ENCODE measurements around the gene MYBPC2. TPM values are rescaled to one million over a fixed set of nuclear protein-coding genes. Genes with fewer than 3 reads are reported as not detected.
A peak's percentile ranks its signal among the peaks of the same experiment; 100 is the strongest.

MYBPC2 gene
- total RNA-seq, 1 donor from 2014 or later = not detected

GRCh38 chr19:50498219-50499056, 65.7 kb downstream of the MYBPC2 start:
- no peaks in the 10 kb centered on the region for H3K27me3 ChIP-seq (ENCODE audit: low read depth)
- H3K36me3 ChIP-seq = no peaks in the 10 kb centered on the region
- intact Hi-C loops (cut with micrococcal nuclease) = no loop called here
- DNase-seq = no peak
- H3K4me1 ChIP-seq = peaks cover 8% of the 10 kb centered on the region
- peak overlapping the region; percentile 51 for H3K4me3 ChIP-seq
- no peaks in the 10 kb centered on the region for H3K9me3 ChIP-seq (replicated peaks)
- no peak for TF ChIP-seq CTCF (IDR thresholded peaks at IDR 0.05; ENCODE audit: borderline replicate concordance)
- peak overlapping the region; percentile 68 for H3K27ac ChIP-seq (replicated peaks)

DNA sequence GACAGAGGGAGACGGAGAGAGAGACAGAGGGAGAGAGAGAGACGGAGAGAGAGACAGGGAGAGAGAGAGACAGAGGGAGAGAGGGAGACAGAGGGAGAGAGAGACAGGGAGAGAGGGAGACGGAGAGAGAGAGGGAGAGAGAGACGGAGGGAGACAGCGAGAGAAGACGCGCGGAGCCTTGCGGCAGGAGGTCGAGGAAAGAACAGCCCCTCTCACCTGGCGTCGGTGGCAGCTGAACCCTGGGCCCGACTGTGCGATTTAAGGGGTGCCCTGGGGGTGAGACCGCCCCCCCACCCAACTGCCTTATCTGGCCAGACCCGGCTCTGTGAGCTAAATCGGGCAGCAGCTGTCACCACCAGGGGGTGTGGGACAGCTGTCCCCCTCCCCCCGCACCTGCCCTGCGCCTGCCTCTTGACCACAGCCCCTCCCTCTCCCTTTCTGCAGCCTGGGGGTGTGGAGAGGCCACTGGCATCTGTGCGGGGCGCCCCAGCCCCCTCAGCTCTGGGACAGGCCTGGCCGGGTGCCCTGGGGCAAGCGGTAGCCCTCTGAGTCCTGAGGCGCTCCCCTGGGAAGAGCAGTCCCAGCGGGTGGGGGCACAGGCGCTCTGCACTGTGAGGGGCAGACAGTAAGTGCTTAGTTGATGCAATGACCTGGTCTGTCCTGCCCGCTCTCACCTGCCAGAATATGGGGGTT, 67.5 kb downstream of the MYBPC2 start:
- Histone ChIP-seq H3K27ac (replicated peaks) (peak overlapping the region; percentile 98), H3K27me3 (ENCODE audit: low read depth) (no peaks in the 10 kb centered on the region), H3K9me3 (replicated peaks) (no peaks in the 10 kb centered on the region), H3K4me3 (peak overlapping the region; percentile 70), H3K4me1 (peaks cover 8% of the 10 kb centered on the region), H3K36me3 (no peaks in the 10 kb centered on the region)
- intact Hi-C loops (cut with micrococcal nuclease) = no loop called here
- peak; percentile 83 for DNase-seq
- TF ChIP-seq CTCF (IDR thresholded peaks at IDR 0.05; ENCODE audit: borderline replicate concordance) = no peak

GRCh38 chr19:50500753-50501151, 68.1 kb downstream of the MYBPC2 start:
- DNase-seq = peak; percentile 86

GRCh38 chr19:50501186-50501567, 68.5 kb downstream of the MYBPC2 start:
- DNase-seq = no peak
- Histone ChIP-seq H3K4me3 (peak overlapping the region; percentile 70), H3K27me3 (ENCODE audit: low read depth) (no peaks in the 10 kb centered on the region), H3K27ac (replicated peaks) (peak overlapping the region; percentile 98), H3K9me3 (replicated peaks) (no peaks in the 10 kb centered on the region), H3K36me3 (peaks cover 5% of the 10 kb centered on the region), H3K4me1 (peaks cover 8% of the 10 kb centered on the region)
- intact Hi-C loops (cut with micrococcal nuclease) = no loop called here
- no peak for TF ChIP-seq CTCF (IDR thresholded peaks at IDR 0.05; ENCODE audit: borderline replicate concordance)

More at GRCh38 chr19:50500753-50501151, 68.1 kb downstream of the MYBPC2 start:
- no peak for TF ChIP-seq CTCF (IDR thresholded peaks at IDR 0.05; ENCODE audit: borderline replicate concordance)
- Histone ChIP-seq H3K4me3 (peak overlapping the region; percentile 70), H3K27ac (replicated peaks) (peak overlapping the region; percentile 98), H3K27me3 (ENCODE audit: low read depth) (no peaks in the 10 kb centered on the region), H3K36me3 (peaks cover under 1% of the 10 kb centered on the region), H3K9me3 (replicated peaks) (no peaks in the 10 kb centered on the region), H3K4me1 (peaks cover 8% of the 10 kb centered on the region)
- intact Hi-C loops (cut with micrococcal nuclease) = no loop called here

GRCh38 chr19:50501568-50502475, 69.1 kb downstream of the MYBPC2 start:
- peak overlapping the region; percentile 70 for H3K4me3 ChIP-seq
- intact Hi-C loops (cut with micrococcal nuclease) = no loop called here

More at GRCh38 chr19:50501568-50502475, 69.1 kb downstream of the MYBPC2 start:
- H3K27ac ChIP-seq (replicated peaks) = peak overlapping the region; percentile 98
- peak; percentile 75 for DNase-seq
- no peaks in the 10 kb centered on the region for H3K9me3 ChIP-seq (replicated peaks)
- TF ChIP-seq CTCF (IDR thresholded peaks at IDR 0.05; ENCODE audit: borderline replicate concordance) = no peak
- H3K36me3 ChIP-seq = peaks cover 9% of the 10 kb centered on the region
- H3K4me1 ChIP-seq = peaks cover 8% of the 10 kb centered on the region
- no peaks in the 10 kb centered on the region for H3K27me3 ChIP-seq (ENCODE audit: low read depth)
